Measurements from ENCODE around the gene SCYGR1.

Gene SCYGR1

DNA sequence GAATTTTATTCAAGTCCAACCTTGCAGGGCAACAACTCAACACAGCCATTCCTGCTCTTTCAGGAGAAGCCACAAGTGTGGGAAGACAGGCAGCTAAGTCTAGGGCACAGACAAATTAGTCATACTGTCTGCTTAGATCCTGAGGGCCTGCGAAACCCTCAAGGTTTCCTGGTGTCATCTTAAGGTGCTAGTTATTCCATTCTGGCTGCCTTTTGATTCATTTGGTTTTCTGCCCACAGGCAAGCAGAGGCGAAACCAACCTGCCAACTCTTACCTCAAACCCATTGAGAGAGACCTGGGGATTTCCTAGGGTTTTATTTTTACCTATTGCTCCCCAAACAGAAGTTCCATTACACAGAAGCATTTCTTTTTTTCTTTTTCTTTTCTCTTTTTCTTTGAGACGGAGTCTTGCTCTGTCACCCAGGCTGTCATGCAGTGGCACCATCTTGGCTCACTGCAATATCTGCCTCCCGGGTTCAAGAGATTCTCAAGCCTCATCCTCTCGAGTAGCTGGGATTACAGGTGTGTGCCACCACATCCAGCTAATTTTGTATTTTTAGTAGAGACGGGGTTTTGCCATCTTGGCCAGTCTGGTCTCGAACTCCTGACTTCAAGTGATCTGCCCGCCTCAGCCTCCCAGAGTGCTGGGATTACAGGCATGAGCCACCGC lies 23.7 kb upstream of the SCYGR1 start:
- H3K4me3 ChIP-seq (IDR thresholded peaks at IDR 0.05; ENCODE audit: insufficient read depth, low read depth, low read length), result no peak overlapping the region
- no peaks in the 10 kb centered on the region for H3K79me2 ChIP-seq (ENCODE audit: insufficient read depth, low read depth)
- TF ChIP-seq, protein P1, sequence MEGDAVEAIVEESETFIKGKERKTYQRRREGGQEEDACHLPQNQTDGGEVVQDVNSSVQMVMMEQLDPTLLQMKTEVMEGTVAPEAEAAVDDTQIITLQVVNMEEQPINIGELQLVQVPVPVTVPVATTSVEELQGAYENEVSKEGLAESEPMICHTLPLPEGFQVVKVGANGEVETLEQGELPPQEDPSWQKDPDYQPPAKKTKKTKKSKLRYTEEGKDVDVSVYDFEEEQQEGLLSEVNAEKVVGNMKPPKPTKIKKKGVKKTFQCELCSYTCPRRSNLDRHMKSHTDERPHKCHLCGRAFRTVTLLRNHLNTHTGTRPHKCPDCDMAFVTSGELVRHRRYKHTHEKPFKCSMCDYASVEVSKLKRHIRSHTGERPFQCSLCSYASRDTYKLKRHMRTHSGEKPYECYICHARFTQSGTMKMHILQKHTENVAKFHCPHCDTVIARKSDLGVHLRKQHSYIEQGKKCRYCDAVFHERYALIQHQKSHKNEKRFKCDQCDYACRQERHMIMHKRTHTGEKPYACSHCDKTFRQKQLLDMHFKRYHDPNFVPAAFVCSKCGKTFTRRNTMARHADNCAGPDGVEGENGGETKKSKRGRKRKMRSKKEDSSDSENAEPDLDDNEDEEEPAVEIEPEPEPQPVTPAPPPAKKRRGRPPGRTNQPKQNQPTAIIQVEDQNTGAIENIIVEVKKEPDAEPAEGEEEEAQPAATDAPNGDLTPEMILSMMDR (conservative IDR thresholded peaks at IDR 0.05; ENCODE audit: low read depth, low read length), result no peak
- no peaks in the 10 kb centered on the region for H3K36me3 ChIP-seq (ENCODE audit: insufficient read depth)
- H3K4me1 ChIP-seq (ENCODE audit: low read depth, poor library complexity, severe bottlenecking), result peaks cover 82% of the 10 kb centered on the region
- no peaks in the 10 kb centered on the region for H4K20me1 ChIP-seq (ENCODE audit: insufficient read depth)
- H3K27ac ChIP-seq, result peak overlapping the region; percentile 94
- H3K9ac ChIP-seq, result peak overlapping the region; percentile 49
- H3K27me3 ChIP-seq (ENCODE audit: insufficient read depth, low read depth), result no peaks in the 10 kb centered on the region
- peak overlapping the region; percentile 94 for H3K4me2 ChIP-seq
- peak overlapping the region; percentile 53; the same call in 1 of the 2 replicates for H2AFZ ChIP-seq (ENCODE audit: low read depth)

DNA sequence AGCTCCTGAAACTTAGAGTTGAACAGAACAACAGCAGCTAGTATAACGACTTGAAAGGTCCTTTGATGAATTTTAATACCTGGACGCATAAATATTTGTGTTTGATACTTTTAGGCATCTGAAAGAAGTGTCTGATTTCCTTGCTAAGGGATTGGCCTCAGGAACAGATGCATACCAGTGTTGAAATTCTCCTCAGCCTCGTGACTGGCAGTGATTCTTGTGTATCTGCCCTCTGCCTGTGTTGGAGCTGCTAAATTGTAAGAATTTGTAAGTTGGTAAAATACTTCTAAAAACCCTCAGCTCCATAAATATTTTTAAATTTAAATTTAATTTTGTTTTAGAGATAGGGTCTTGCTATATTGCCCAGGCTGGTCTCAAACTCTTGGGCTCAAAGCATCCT lies 22.4 kb upstream of the SCYGR1 start:
- TF ChIP-seq, protein P1 (conservative IDR thresholded peaks at IDR 0.05; ENCODE audit: low read depth, low read length), result no peak
- Histone ChIP-seq H2AFZ (ENCODE audit: low read depth) (peak overlapping the region; percentile 53; the same call in 1 of the 2 replicates), H3K27ac (peak overlapping the region; percentile 94), H3K36me3 (ENCODE audit: insufficient read depth) (no peaks in the 10 kb centered on the region), H3K4me3 (IDR thresholded peaks at IDR 0.05; ENCODE audit: insufficient read depth, low read depth, low read length) (no peak overlapping the region), H4K20me1 (ENCODE audit: insufficient read depth) (no peaks in the 10 kb centered on the region), H3K4me1 (ENCODE audit: low read depth, poor library complexity, severe bottlenecking) (peaks cover 81% of the 10 kb centered on the region), H3K27me3 (ENCODE audit: insufficient read depth, low read depth) (no peaks in the 10 kb centered on the region), H3K4me2 (peak overlapping the region; percentile 94; the same call in 1 of the 2 replicates), H3K9ac (no peak overlapping the region), H3K79me2 (ENCODE audit: insufficient read depth, low read depth) (no peaks in the 10 kb centered on the region)

DNA sequence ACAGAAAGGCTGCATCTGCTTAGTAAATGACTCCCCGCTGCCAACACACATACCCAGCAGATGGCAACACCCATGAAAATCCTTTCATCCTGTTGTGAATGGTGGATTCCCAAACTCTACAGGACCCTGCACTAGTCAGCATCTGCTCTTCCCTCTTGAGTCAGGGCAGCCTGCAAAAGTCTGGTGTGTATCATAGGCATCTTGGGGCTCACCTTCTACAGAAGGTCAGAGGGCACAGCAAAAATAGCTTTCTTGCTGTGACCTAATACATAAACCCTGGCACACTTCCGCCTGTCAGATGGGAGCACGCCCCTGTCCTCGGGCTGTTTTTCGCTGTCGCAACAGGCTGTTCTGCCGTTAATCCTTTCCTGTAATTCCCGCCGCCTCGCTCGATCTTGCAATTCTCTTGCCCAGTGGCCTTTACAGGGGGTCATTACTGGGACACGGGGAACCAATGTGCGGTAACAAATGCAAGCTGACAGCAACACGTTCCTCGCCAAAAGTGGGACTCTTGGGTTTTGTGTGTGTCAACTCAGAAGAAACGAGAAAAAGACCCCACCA lies 19.9 kb upstream of the SCYGR1 start:
- Histone ChIP-seq H3K4me1 (ENCODE audit: low read depth, poor library complexity, severe bottlenecking) (peaks cover 56% of the 10 kb centered on the region), H2AFZ (ENCODE audit: low read depth) (no peak overlapping the region), H3K4me2 (no peak overlapping the region), H4K20me1 (ENCODE audit: insufficient read depth) (no peaks in the 10 kb centered on the region), H3K79me2 (ENCODE audit: insufficient read depth, low read depth) (no peaks in the 10 kb centered on the region), H3K27ac (no peak overlapping the region), H3K4me3 (IDR thresholded peaks at IDR 0.05; ENCODE audit: insufficient read depth, low read depth, low read length) (no peak overlapping the region), H3K9ac (no peak overlapping the region), H3K27me3 (ENCODE audit: insufficient read depth, low read depth) (no peaks in the 10 kb centered on the region), H3K36me3 (ENCODE audit: insufficient read depth) (no peaks in the 10 kb centered on the region)
- TF ChIP-seq, protein P1 (conservative IDR thresholded peaks at IDR 0.05; ENCODE audit: low read depth, low read length), result no peak

DNA sequence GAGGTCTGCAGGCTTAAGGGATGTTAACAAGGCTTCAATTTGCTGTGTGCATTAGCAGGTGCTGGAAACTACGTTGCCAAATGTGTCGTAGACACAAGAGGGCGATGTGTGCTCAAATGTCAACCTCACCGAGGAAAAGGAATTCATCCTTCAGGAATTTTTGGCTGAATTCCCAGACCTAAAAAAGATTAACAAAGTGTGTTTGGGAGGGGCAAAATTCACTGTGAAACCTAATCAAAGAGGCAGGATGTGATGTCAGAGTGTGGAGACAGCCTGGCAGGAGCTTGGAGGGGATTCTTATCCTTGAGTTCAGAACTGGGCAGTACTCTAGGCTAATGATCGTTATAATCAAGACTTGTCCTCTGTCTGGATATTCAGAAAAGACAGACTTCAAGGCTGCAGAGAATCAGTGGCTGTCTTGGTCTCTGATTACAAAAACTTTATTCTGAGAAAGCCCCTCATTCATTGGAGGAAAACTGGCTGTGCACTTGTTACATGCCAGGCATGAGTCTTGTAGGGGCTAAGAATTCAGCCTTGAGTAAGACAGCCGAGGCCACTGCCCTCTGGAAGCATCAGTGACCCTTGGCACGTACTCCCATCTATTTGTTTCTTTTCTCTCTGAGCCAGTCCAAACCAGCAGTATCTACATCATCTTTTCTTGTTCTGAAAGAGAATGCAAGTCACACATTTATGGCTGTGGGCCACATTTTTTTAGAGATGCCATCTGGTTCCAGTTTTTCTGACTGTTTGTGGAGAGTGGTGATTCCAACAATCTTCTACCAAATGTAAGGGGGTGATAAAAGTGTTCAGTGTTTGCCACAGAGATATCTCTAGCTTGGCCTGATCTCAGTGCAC lies 18.7 kb upstream of the SCYGR1 start:
- H3K79me2 ChIP-seq (ENCODE audit: insufficient read depth, low read depth), result no peaks in the 10 kb centered on the region
- peaks cover 43% of the 10 kb centered on the region for H3K4me1 ChIP-seq (ENCODE audit: low read depth, poor library complexity, severe bottlenecking)
- TF ChIP-seq, protein P1 (conservative IDR thresholded peaks at IDR 0.05; ENCODE audit: low read depth, low read length), result peak; percentile 73
- H3K4me2 ChIP-seq, result 0 out of 2 replicates have a peak overlapping the region, but pooled peaks have one; percentile 17
- no peak overlapping the region for H3K27ac ChIP-seq
- H3K4me3 ChIP-seq (IDR thresholded peaks at IDR 0.05; ENCODE audit: insufficient read depth, low read depth, low read length), result no peak overlapping the region
- H3K36me3 ChIP-seq (ENCODE audit: insufficient read depth), result no peaks in the 10 kb centered on the region
- no peaks in the 10 kb centered on the region for H3K27me3 ChIP-seq (ENCODE audit: insufficient read depth, low read depth)
- no peak overlapping the region for H3K9ac ChIP-seq
- no peaks in the 10 kb centered on the region for H4K20me1 ChIP-seq (ENCODE audit: insufficient read depth)
- no peak overlapping the region for H2AFZ ChIP-seq (ENCODE audit: low read depth)

Data from KMS-11 (cell line).